Panc1 (cell line): Measurements from ENCODE around the gene NEU1. TPM values are rescaled to one million over a fixed set of nuclear protein-coding genes. Genes with fewer than 3 reads are reported as not detected.

Experiments
- ATAC-seq: fragments of 200-7000 bp; cut with Tn5 transposase; 2 replicates; pipeline ENCODE4 v1.9.1; 2020; ENCODE audit warnings: mild to moderate bottlenecking, moderate library complexity
- BruUV-seq: library from RNA; stranded (reverse); fragments of 400-500 nt; replicated peaks from 2 replicates; lab custom pipeline; 2021; lab: Mats Ljungman, UMichigan
- CTCF ChIA-PET: fragments of 300-600 bp; sonication (Branson Sonifier 250); formaldehyde crosslinking; loops from one replicate; lab custom pipeline; 2022; ENCODE audit warnings: antibody characterized with exemption; lab: Charles Lee
- POLR2A ChIA-PET: fragments of 300-600 bp; sonication (Branson Sonifier 250); formaldehyde crosslinking; loops from one replicate; lab custom pipeline; 2022; ENCODE audit warnings: antibody characterized with exemption; lab: Charles Lee
- DNase-seq: peaks from one replicate; pipeline ENCODE4 v3.0.0-alpha.2; 2010; ENCODE audit warnings: low read depth, low spot score
- H3K27ac ChIP-seq: 2 replicates; pipeline ENCODE4 v1.5.1; 2011; ENCODE audit warnings: mild to moderate bottlenecking, low read length, inconsistent platforms
- H3K27me3 ChIP-seq: fragments of 200-500 bp; sonication (Bioruptor generic); 2 replicates; pipeline ENCODE4 v1.6.0; 2014; ENCODE audit warnings: low read length, inconsistent platforms; ENCODE audit not compliant: control insufficient read depth, insufficient read depth
- H3K36me3 ChIP-seq: fragments of 200-500 bp; sonication (Bioruptor generic); 2 replicates; pipeline ENCODE4 v1.5.1; 2014; ENCODE audit warnings: inconsistent platforms, mild to moderate bottlenecking, low read length, moderate library complexity; ENCODE audit not compliant: control insufficient read depth, insufficient read depth
- H3K4me1 ChIP-seq: 2 replicates; pipeline ENCODE4 v1.5.1; 2011; ENCODE audit warnings: inconsistent platforms, mild to moderate bottlenecking, low read length, moderate library complexity; ENCODE audit not compliant: control insufficient read depth, insufficient read depth
- H3K4me3 ChIP-seq, 2 experiments: 2 replicates each; pipeline ENCODE4 v1.5.1; 2011 to 2012; ENCODE audit warnings: low read depth in 2 of 2, low read length in 2 of 2, mild to moderate bottlenecking in 2 of 2, inconsistent platforms in 1 of 2, moderate library complexity in 1 of 2
- H3K9me3 ChIP-seq: fragments of 200-500 bp; sonication (Bioruptor generic); 2 replicates; pipeline ENCODE4 v1.5.1; 2014; ENCODE audit warnings: low read depth, mild to moderate bottlenecking, inconsistent platforms, low read length, moderate library complexity; ENCODE audit not compliant: control insufficient read depth, insufficient read depth
- CTCF ChIP-seq: fragments of 450-650 bp; IDR thresholded peaks from 2 replicates; pipeline ENCODE4 v1.5.1; 2017; ENCODE audit warnings: mild to moderate bottlenecking
- POLR2AphosphoS5 ChIP-seq: IDR thresholded peaks from 2 replicates; pipeline ENCODE4 v1.6.1; 2012; ENCODE audit warnings: mild to moderate bottlenecking, low read depth, low read length, moderate library complexity
- REST ChIP-seq, 2 experiments: IDR thresholded peaks; 2 replicates each; pipeline ENCODE4 v1.6.1; 2011 to 2012; ENCODE audit warnings: low read depth in 2 of 2, control low read depth in 1 of 2, low read length in 1 of 2, mild to moderate bottlenecking in 1 of 2, moderate library complexity in 1 of 2; ENCODE audit not compliant: insufficient read depth in 1 of 2
- SIN3A ChIP-seq: IDR thresholded peaks from 2 replicates; pipeline ENCODE4 v1.6.1; 2012; ENCODE audit warnings: low read depth, mild to moderate bottlenecking, low read length, moderate library complexity, borderline replicate concordance; ENCODE audit not compliant: insufficient read depth
- TCF7L2 ChIP-seq: IDR thresholded peaks from 2 replicates; pipeline ENCODE4 v1.6.1; 2011; ENCODE audit warnings: mild to moderate bottlenecking, low read depth, low read length, inconsistent platforms
- in situ Hi-C: cut with HindIII; loops from 2 replicates; pipeline ENCODE4 v1.10.0; 2016; ENCODE audit warnings: low sequenced_read_pairs, low pct_unique_long_range_greater_than_20kb
- intact Hi-C: fragments of 100-400 bp; cut with micrococcal nuclease; formaldehyde crosslinking; loops from one replicate; pipeline ENCODE4 v1.10.0; 2022; ENCODE audit not compliant: unreplicated experiment
- total RNA-seq: library from RNA; stranded (reverse); gene quantifications from one replicate; pipeline ENCODE4 v1.2.1, GENCODE V29; 2021; ENCODE audit not compliant: unreplicated experiment

Gene NEU1
- total RNA-seq, 1 experiment from 2014 or later: 111 TPM

- in situ Hi-C loops: no loop called here
Observed at GRCh38 chr6:31830886-31831335, 31.7 kb downstream of the NEU1 start.

More at GRCh38 chr6:31830886-31831335, 31.7 kb downstream of the NEU1 start:
- Histone ChIP-seq H3K36me3 (no peaks in the 10 kb centered on the region), H3K27ac (peak overlapping the region; percentile 62), H3K4me3 (peak overlapping the region; percentile 92 to 93), H3K9me3 (no peaks in the 10 kb centered on the region), H3K27me3 (no peaks in the 10 kb centered on the region), H3K4me1 (peaks cover 17% of the 10 kb centered on the region)
- ChIA-PET CTCF (interaction anchor here (0.6 to 0.7 kb wide), 3 partner anchors 11 to 61 kb away, joined by 3 to 7 read pairs (median 5); no protein-coding TSS in a partner anchor), POLR2A (interaction anchor here (0.6 kb wide), 2 partner anchors 34 to 131 kb away, joined by 3 to 5 read pairs; no protein-coding TSS in a partner anchor)
- ATAC-seq (no peak), DNase-seq (no peak)
- TF ChIP-seq TCF7L2: no peak
- no peak for TF ChIP-seq POLR2AphosphoS5
- TF ChIP-seq REST (IDR thresholded peaks at IDR 0.05; ENCODE audit: insufficient read depth in 1 of 2, low read depth in 2 of 2, low read length in 1 of 2): no peak
- no peak for TF ChIP-seq SIN3A
- TF ChIP-seq CTCF: no peak
- BruUV-seq: no TSS peak
- intact Hi-C loops: loop anchor here (5.0 to 10.0 kb wide), 2 partner anchors 96 to 149 kb away; partner anchors contain the start of genes CLIC1 and LY6G5C
